HG03469 (cell line): ENCODE measurements around the gene PRADC1.

Experiments
- ATAC-seq: cut with Tn5 transposase; IDR thresholded peaks from one replicate; pipeline ENCODE4 v1.9.1; 2021; ENCODE audit warnings: mild to moderate bottlenecking, moderate library complexity, moderate number of reproducible peaks; ENCODE audit not compliant: unreplicated experiment

Gene PRADC1

DNA sequence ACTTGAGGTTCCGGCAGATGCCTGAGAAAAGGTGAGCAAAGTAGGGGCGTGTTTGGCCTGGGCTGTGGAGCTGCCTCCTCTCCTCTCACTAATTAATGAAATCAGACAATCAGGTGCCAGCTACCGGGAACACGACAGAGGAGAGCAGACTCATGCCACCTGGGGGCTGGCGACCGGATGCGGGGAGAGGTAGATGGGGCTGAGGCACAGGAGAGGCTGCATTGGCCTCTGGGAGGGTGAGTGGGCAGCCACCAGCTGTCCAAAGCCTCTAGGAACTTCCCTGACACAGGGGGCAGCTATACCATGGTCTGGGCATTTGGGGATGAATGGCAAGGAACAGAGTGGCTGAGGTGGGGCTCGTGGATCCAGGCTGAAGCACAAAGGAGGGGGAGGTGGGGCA lies 26.2 kb upstream of the PRADC1 start:
- ATAC-seq = no peak

DNA sequence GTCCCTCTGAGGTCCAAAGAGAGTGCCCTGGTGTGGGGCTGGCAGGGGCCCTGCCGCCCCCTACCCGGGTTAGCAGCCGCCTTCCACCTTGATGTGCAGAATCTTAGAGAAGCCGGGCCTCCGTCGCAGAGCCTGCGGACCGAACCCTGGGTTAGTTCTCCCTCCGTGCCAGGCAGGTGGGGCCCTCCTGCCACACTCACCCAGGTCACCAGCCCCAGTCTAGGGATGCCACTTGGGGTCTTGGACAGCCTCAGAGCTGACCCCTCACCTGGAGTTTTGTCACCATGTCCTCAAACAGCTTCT lies 25.8 kb upstream of the PRADC1 start:
- ATAC-seq = no peak

DNA sequence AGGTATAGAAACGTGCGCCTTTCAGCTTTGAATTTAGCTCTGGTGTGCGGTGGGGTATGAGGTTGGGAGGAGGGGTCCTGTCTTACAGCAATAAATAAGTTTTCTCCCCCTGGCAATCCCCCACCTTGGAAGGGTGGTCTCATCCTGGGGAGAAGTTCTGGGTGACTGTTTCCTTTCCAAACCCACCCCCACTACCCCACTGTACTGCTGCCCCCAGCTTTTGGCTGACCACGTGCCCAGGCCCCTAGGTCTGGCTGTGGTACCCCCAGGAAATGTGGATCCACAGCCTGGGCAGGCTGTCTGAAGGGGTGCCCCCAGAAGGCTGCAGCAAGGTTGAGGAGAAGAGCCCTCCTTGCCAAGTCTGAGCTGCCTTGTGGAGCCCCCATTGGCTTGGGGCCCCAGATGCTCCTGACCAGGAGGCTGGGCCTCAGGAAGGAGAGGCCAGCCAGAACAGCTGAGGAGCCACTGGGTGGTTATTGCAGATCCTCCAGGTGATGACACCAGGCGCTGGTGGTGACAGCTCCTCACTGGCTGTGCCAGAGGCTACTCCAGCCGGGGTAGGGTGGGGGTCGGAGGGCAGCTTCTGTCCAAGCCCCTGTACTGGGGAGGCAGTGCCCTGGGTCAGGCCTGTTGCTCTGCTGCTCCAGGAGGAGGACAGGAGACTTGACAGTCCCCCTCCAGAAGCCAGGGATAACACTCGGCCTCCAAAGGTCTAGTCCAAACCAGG lies 25.3 kb upstream of the PRADC1 start:
- no peak for ATAC-seq

DNA sequence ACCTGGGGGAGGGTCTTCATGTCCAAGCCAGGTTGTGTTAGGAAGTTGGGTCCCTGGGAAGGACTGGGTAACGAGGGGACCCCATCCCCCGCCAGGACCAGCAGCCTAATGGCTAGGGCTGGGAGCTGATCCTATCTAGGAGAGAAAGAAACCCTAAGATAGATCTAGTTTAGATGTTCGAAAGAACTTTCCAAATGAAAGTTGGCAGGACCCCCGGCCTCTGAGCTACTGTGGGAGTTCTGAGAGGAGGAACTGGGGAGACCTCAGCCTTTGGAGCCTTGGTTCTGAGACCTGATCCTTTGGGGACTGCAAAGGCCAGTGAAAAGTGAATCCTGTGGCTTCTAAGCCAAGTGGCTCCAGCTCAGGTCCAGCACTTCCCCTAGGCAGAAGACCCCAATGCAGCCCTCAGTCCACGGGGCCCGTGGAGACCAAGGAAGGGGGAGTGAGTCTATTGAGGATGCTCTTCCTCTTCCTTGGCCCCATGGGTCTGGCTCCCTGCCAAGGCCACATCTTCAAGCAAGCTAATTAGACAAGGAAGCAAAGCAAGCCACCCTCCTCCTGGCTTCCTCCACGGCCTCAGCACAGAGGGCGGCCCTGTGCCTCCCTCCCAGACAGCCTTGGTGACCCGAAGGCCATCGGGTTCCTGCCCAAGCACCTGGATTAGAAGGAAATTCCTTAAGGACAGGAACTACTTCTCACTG lies 24.5 kb upstream of the PRADC1 start:
- no peak for ATAC-seq

GRCh38 chr2:73257021-73257420 lies 24.0 kb upstream of the PRADC1 start:
- ATAC-seq = no peak

DNA sequence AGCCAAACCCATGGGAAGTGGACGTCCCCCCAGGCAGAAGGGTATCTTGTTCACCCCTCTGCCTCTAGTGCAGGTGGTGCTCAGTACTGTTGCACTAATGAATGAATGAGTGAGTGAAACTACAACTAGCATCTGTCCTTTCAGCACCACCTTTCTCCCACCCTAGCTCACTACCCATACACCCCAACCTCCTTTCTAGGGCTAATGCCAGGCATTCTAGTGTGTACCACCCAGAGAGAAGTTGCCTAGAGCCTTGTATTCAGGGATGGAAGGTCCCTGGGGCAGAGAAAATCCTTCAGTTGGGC lies 23.5 kb upstream of the PRADC1 start:
- ATAC-seq = no peak

DNA sequence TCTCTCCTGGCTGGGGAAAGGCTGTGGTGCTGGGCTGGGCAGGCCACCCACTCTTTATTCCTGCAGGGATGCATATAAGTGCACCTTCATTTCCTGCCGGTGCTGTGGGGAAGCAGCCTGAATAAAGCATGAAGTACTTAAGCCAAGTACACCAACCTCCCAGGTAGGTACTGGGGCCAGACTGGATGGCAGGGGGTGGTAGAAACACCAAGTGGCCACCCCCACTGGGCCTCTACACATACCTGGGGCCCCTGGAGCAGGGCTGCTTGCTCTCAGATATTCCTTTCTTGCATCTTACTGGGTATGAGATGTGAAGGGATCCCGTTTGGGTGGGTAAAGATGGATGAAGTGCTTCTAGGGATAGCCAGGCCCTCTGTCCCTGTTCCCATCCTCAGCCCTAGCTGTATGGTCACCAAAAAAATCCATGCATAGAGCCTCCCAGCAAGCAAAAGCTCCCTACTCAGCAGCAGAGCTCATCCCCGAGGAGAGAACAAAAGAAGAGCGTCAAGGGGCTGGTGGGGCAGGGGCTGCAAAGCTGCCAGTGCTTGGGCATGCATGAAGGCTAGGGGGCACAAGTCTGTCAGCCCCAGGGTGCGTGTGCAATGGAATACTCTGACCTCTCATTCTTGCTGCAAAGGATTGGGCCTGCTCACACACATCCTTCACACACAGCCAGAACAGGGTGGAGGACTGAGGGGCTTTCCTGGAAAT lies 23.0 kb upstream of the PRADC1 start:
- ATAC-seq = no peak

DNA sequence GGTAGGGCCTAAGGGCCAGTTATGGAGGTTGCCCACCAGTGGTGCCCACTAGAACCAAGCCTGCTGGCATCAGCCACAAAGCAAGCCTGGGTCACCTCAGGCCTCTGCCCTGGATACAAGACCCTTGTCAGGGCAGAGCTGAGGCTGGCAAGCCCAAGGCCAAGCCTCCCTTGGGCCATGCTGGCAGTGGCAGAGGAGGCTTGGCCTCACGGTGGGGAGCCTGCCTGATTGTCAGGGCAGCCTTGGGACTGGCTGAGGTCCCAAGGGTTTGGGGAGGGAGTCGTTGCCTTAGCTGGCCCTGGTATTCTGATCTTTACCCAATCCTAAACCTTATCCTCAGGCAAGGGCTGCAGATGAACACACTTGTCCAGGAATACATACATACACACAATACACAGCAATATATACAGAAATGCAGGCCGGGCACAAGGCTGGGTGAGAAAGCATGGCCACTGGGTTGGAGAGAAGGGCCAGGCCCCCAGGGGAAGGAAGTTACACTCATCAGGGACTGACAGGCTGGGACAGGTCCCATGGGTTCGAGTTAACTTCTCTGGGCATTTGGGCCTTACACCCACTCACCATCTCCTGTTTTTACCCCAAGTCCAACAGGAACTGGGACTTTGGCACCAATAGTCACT lies 22.1 kb upstream of the PRADC1 start:
- ATAC-seq = no peak

GRCh38 chr2:73254343-73255006 lies 21.4 kb upstream of the PRADC1 start:
- ATAC-seq = no peak

DNA sequence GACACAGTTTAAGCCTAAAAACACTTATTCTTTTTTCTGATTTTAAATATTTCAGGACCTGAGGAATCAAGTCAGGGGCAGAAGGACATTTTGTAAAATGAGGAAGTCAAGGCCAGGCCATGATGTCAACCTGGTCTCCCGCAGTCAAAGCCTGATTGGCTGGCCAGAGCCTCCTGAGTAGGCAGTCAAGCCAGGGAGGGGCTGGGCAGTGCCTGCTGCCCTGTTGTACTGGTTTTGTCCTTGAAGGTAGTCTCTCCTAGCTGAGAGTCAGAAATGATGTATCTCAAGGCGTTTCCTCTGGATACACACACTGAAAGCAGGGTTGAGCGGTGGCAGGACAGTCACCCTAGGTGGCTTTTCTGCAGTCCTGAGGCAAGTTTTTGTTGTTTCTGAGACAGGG lies 20.9 kb upstream of the PRADC1 start:
- no peak for ATAC-seq

DNA sequence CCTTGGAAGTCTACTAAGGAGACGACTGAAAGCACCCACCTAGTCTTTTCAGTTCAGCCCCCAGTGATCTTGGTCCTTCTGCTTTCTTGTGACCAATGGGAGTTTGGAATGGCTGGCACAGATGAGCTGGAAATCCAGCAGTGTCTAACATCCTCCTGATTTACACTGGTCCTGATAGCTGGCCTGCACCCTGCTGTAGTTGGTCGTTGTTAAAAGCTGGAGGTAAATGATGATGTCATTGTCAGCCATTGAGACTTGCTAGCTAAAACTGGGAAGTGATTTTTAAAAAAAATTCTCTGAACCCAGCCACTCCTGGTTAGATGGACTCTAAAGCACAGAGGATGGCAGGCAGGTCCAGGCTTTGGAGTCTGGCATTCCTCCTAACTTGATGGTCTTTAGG lies 20.4 kb upstream of the PRADC1 start:
- ATAC-seq = no peak

DNA sequence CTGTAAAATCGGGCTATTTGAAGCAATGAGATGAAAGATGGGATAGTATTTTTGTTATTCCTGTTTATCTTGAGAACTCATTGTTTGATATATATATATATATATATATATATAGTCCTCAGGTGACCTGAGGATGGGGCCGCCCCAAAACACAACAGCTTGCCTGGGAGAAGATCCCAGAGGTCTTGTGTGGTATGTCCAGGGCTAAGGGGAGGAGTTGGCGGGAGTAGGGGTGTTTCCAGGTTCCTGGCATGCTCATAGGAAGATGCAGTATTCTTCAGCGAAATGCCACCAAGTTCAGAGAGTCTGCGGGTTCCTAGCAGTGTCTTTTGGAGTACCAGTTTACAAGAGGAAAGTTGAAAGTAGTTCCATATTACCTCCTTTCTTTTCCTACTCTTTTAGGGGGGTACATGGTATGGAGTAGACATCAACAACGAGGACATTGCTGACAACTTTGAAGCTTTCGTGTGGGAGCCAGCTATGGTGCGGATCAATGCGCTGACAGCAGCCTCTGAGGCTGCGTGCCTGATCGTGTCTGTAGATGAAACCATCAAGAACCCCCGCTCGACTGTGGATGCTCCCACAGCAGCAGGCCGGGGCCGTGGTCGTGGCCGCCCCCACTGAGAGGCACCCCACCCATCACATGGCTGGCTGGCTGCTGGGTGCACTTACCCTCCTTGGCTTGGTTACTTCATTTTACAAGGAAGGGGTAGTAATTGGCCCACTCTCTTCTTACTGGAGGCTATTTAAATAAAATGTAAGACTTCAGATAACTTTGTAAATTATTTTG lies 19.4 kb upstream of the PRADC1 start:
- ATAC-seq = no peak

DNA sequence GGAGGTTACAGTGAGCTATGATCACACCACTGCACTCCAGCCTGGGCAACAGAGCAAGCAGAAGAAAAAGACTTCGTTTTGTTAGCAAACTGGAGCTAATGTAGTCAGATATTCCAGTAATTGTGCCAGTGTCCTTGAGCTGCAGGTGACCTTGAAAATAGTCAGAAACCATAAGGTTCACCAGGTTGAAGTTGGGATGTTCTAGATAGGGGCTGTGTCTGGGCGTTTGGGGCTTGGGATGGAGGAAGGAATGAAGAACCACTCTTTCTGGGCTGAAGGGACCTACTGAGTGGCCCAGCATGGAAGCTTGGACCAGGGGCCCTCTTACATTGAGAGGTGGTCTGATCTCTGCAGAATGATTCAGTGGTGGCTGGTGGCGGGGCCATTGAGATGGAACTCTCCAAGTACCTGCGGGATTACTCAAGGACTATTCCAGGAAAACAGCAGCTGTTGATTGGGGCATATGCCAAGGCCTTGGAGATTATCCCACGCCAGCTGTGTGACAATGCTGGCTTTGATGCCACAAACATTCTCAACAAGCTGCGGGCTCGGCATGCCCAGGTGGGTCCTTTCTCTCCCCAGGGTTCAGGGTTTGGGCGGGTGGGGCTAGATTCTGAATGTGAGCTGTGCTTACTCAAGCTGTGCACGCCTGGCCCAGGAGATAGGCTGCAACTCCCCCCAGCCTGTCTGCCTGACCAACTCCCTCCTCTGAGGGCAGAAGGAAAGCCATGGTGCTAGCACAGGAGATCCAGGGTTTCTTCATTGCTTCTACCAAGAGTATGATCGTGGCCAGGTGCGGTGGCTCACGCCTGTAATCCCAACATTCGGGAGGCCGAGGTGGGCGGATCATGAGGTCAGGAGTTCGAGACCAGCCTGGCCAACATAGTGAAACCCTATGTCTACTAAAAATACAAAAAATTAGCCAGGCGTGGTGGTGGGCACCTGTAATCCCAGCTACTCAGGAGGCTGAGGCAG lies 18.1 kb upstream of the PRADC1 start:
- ATAC-seq = no peak

DNA sequence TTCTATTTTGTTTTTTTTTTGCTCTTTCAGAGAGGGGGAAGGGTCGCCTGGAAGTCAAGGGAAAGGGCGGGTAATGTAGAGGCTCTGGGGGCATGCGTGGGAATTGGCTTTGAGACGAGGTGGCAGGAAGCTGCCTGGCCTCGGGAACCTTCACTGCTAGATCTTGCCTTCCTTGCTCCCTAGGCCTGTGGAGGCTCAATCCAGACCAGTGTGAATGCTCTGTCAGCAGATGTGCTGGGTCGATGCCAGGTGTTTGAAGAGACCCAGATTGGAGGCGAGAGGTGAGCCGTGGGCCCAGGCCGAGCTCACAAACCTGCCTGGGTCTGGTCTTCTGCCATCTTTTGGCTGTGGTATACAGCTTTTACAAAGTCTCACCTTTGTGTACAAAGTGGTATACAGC lies 16.6 kb upstream of the PRADC1 start:
- no peak for ATAC-seq

GRCh38 chr2:73246850-73247249 lies 13.8 kb upstream of the PRADC1 start:
- no peak for ATAC-seq

- no peak for ATAC-seq
These were observed 11.5 kb upstream of the PRADC1 start for GRCh38 chr2:73244580-73244979.

DNA sequence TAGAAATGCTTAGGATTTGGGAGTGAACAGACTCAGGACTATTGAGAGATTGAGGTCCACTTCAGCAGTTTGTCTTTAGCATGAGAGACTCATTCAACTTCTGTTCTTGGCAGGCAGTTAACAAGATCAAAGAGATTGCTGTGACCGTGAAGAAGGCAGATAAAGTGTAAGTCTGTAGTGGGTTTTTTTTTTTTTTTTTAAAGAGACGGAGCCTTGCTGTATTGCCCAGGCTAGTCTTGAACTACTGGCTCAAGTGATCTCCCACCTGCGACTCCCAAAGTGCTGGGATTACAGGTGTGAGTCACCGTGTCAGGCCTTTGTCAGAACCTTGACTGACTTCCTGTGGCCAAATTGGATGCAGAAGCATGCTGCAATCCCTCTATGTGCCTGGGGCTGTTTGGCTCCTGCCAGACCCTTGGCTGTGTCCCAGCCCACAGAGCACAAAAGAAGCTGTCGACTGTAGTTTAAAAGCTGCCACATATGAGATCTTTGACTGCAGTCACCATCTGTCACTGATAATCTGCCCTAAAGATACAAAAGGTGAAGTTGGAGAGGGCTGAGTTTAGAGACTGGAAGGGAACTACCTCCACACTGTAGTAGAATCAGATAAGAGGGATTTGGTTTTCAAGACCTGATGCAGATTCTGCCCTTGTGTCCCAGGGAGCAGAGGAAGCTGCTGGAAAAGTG lies 11.0 kb upstream of the PRADC1 start:
- no peak for ATAC-seq

GRCh38 chr2:73239776-73240175 lies 6.7 kb upstream of the PRADC1 start:
- ATAC-seq = no peak

GRCh38 chr2:73238976-73239375 lies 5.9 kb upstream of the PRADC1 start:
- ATAC-seq = no peak
